ENCODE data around the gene DBNL. TPM values are rescaled to one million over a fixed set of nuclear protein-coding genes. Genes with fewer than 3 reads are reported as not detected.

DBNL gene
- total and polyA plus RNA-seq, 2 of the 13 experiments (the other 11 are each of a cell fraction or from before 2014, with no cell fraction given), result 20.8 to 35.1 TPM

DNA sequence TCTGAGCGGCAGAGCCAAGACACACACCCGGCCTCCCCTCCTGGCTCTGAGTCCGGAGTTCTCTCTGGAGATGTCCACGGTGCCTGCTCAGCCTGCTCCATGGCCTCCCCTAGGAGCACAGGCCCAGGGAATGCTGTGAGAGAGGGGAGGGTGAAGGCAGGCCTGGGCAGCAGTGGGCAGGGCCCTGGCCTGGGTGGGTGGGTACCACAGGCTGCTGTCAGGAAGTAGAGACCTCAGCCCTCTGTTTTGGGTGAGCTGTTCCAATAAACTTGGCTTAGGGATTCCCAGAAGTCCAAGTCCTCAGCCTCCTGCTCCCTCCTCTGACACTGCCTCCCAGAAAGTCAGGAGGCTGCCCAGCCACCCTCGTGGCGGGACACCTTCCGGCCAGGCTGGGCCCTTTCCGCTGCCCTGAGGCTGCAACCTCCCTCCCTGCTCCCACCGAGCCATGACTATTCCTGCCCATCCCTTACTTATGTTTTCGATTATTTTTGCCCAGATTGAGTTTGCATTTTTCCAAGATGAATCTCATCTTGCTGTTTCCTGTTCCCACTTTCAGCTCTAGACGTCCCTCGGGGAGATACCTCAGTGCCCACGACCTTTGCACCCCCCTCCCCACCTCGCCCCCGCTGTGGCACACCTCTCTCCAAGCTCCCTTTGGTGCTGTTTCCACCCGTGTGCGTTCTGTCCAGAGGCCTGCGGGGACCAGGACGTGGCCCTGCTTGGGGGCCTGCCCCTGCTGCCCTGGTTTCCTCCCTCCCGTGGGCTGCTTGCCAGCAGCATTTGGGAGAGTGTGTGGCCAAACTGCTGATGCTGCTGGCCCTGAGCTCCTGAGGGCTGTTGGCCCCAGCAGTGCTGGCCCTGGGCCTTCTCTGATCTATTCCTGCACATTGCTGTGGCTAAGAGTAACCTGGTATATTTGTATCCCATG lies 43.7 kb downstream of the DBNL start (continued):
- TF ChIP-seq ZNF350 (CRISPR knock-in tag; IDR thresholded peaks at IDR 0.05; ENCODE audit: borderline replicate concordance, low read depth) (no peak), SAP130 (CRISPR knock-in tag; IDR thresholded peaks at IDR 0.05; ENCODE audit: low read depth) (peak; percentile 33; the same call in 1 of the 2 replicates), HOXA9 (CRISPR knock-in tag; IDR thresholded peaks at IDR 0.05; ENCODE audit: borderline replicate concordance) (no peak), CENPT (CRISPR knock-in tag; IDR thresholded peaks at IDR 0.05; ENCODE audit: low read depth) (no peak), TBX3 (IDR thresholded peaks at IDR 0.05; ENCODE audit: borderline replicate concordance) (no peak), ZNF441 (CRISPR knock-in tag; IDR thresholded peaks at IDR 0.05; ENCODE audit: borderline replicate concordance) (no peak), ZBTB1 (CRISPR knock-in tag; IDR thresholded peaks at IDR 0.05; ENCODE audit: borderline replicate concordance) (no peak), TMF1 (CRISPR knock-in tag; IDR thresholded peaks at IDR 0.05; ENCODE audit: low read depth) (no peak), ZKSCAN1 (IDR thresholded peaks at IDR 0.05; ENCODE audit: low read length) (no peak), DR1 (CRISPR knock-in tag; IDR thresholded peaks at IDR 0.05) (0 out of 2 replicates have a peak, but pooled peaks have one; percentile 38), SKI (IDR thresholded peaks at IDR 0.05; ENCODE audit: partially characterized antibody) (no peak), ZNF768 (CRISPR knock-in tag; IDR thresholded peaks at IDR 0.05) (0 out of 2 replicates have a peak, but pooled peaks have one; percentile 16), ZMYM2 (CRISPR knock-in tag; IDR thresholded peaks at IDR 0.05) (0 out of 2 replicates have a peak, but pooled peaks have one; percentile 6), ATF1 (CRISPR knock-in tag; IDR thresholded peaks at IDR 0.05) (no peak)
- TF ChIP-seq, protein P1, sequence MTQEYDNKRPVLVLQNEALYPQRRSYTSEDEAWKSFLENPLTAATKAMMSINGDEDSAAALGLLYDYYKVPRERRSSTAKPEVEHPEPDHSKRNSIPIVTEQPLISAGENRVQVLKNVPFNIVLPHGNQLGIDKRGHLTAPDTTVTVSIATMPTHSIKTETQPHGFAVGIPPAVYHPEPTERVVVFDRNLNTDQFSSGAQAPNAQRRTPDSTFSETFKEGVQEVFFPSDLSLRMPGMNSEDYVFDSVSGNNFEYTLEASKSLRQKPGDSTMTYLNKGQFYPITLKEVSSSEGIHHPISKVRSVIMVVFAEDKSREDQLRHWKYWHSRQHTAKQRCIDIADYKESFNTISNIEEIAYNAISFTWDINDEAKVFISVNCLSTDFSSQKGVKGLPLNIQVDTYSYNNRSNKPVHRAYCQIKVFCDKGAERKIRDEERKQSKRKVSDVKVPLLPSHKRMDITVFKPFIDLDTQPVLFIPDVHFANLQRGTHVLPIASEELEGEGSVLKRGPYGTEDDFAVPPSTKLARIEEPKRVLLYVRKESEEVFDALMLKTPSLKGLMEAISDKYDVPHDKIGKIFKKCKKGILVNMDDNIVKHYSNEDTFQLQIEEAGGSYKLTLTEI (CRISPR knock-in tag; conservative IDR thresholded peaks at IDR 0.05), result no peak
- TF ChIP-seq, protein P2, sequence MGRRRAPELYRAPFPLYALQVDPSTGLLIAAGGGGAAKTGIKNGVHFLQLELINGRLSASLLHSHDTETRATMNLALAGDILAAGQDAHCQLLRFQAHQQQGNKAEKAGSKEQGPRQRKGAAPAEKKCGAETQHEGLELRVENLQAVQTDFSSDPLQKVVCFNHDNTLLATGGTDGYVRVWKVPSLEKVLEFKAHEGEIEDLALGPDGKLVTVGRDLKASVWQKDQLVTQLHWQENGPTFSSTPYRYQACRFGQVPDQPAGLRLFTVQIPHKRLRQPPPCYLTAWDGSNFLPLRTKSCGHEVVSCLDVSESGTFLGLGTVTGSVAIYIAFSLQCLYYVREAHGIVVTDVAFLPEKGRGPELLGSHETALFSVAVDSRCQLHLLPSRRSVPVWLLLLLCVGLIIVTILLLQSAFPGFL (CRISPR knock-in tag; IDR thresholded peaks at IDR 0.05), result no peak
- TF ChIP-seq, protein P3, sequence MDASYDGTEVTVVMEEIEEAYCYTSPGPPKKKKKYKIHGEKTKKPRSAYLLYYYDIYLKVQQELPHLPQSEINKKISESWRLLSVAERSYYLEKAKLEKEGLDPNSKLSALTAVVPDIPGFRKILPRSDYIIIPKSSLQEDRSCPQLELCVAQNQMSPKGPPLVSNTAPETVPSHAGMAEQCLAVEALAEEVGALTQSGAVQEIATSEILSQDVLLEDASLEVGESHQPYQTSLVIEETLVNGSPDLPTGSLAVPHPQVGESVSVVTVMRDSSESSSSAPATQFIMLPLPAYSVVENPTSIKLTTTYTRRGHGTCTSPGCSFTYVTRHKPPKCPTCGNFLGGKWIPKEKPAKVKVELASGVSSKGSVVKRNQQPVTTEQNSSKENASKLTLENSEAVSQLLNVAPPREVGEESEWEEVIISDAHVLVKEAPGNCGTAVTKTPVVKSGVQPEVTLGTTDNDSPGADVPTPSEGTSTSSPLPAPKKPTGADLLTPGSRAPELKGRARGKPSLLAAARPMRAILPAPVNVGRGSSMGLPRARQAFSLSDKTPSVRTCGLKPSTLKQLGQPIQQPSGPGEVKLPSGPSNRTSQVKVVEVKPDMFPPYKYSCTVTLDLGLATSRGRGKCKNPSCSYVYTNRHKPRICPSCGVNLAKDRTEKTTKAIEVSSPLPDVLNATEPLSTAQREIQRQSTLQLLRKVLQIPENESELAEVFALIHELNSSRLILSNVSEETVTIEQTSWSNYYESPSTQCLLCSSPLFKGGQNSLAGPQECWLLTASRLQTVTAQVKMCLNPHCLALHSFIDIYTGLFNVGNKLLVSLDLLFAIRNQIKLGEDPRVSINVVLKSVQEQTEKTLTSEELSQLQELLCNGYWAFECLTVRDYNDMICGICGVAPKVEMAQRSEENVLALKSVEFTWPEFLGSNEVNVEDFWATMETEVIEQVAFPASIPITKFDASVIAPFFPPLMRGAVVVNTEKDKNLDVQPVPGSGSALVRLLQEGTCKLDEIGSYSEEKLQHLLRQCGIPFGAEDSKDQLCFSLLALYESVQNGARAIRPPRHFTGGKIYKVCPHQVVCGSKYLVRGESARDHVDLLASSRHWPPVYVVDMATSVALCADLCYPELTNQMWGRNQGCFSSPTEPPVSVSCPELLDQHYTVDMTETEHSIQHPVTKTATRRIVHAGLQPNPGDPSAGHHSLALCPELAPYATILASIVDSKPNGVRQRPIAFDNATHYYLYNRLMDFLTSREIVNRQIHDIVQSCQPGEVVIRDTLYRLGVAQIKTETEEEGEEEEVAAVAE (CRISPR knock-in tag; IDR thresholded peaks at IDR 0.05; ENCODE audit: borderline replicate concordance), result no peak
- TF ChIP-seq, protein P4, sequence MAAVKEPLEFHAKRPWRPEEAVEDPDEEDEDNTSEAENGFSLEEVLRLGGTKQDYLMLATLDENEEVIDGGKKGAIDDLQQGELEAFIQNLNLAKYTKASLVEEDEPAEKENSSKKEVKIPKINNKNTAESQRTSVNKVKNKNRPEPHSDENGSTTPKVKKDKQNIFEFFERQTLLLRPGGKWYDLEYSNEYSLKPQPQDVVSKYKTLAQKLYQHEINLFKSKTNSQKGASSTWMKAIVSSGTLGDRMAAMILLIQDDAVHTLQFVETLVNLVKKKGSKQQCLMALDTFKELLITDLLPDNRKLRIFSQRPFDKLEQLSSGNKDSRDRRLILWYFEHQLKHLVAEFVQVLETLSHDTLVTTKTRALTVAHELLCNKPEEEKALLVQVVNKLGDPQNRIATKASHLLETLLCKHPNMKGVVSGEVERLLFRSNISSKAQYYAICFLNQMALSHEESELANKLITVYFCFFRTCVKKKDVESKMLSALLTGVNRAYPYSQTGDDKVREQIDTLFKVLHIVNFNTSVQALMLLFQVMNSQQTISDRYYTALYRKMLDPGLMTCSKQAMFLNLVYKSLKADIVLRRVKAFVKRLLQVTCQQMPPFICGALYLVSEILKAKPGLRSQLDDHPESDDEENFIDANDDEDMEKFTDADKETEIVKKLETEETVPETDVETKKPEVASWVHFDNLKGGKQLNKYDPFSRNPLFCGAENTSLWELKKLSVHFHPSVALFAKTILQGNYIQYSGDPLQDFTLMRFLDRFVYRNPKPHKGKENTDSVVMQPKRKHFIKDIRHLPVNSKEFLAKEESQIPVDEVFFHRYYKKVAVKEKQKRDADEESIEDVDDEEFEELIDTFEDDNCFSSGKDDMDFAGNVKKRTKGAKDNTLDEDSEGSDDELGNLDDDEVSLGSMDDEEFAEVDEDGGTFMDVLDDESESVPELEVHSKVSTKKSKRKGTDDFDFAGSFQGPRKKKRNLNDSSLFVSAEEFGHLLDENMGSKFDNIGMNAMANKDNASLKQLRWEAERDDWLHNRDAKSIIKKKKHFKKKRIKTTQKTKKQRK (IDR thresholded peaks at IDR 0.05; ENCODE audit: low read length), result no peak
